ENCODE measurements around the gene NAT8L. TPM values are rescaled to one million over a fixed set of nuclear protein-coding genes. Genes with fewer than 3 reads are reported as not detected.

The NAT8L gene
- total RNA-seq, 3 donors from 2014 or later, result 2.5 to 13.6 (median 2.9) TPM

DNA sequence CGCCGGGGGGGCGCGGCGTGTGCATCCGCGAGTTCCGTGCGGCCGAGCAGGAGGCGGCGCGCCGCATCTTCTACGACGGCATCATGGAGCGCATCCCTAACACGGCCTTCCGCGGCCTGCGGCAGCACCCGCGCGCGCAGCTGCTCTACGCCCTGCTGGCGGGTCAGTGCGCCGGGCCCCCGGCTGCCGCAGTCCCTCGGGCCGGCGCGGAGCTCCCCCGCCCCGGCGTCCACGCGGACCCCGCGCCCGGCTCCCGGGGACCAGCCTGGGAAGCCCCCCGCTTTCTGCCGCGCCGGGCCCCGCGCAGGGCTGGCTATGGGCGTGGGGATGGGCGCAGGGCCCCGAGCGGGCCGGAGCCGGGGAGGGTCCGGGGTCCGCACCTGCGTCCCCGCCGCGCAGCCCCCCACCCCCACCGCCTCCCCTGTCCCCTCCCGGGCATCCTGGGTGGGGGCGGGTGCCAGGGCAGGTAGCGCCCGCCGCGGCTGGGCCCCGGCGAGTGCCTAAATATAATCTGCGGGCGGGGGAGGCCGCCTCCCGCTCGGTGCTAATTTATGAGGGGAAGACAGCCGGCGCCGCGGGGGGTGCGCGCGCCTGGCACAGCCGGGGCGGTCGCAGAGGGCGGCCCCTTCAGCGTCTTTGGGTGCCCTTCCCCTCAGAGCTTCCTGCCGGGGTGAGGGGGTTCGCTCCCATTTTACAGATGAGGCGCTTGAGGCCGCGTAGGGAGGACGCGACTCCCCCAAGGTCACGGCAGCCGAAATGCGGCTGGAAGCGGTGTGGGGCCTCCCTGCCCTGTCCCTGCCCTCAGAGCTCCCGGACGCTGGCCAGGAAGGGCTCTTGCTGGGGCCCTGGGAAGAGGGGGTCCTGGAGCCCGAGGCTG lies 837 bp downstream of the NAT8L start:
- no peak overlapping the region for H3K27ac ChIP-seq
- no peaks in the 10 kb centered on the region for H3K36me3 ChIP-seq
- no peaks in the 10 kb centered on the region for H3K9me3 ChIP-seq
- no peak for DNase-seq (ENCODE audit: low spot score in 2 of 2)
- H3K27me3 ChIP-seq, result peaks cover 16 to 36% of the 10 kb centered on the region in 2 donors
- H3K4me3 ChIP-seq, result peak overlapping the region in 2 of 3 donors; percentile 51 to 70
- H3K4me1 ChIP-seq, result peaks cover 0 to 2% of the 10 kb centered on the region in 2 donors
- TF ChIP-seq POLR2AphosphoS5 (IDR thresholded peaks at IDR 0.05) (no peak), POLR2A (IDR thresholded peaks at IDR 0.05) (no peak)
- TF ChIP-seq, protein P1, sequence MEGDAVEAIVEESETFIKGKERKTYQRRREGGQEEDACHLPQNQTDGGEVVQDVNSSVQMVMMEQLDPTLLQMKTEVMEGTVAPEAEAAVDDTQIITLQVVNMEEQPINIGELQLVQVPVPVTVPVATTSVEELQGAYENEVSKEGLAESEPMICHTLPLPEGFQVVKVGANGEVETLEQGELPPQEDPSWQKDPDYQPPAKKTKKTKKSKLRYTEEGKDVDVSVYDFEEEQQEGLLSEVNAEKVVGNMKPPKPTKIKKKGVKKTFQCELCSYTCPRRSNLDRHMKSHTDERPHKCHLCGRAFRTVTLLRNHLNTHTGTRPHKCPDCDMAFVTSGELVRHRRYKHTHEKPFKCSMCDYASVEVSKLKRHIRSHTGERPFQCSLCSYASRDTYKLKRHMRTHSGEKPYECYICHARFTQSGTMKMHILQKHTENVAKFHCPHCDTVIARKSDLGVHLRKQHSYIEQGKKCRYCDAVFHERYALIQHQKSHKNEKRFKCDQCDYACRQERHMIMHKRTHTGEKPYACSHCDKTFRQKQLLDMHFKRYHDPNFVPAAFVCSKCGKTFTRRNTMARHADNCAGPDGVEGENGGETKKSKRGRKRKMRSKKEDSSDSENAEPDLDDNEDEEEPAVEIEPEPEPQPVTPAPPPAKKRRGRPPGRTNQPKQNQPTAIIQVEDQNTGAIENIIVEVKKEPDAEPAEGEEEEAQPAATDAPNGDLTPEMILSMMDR (IDR thresholded peaks at IDR 0.05), result no peak
- intact Hi-C loops (cut with DNase I; ENCODE audit: low total_unique reads), result no loop called here

DNA sequence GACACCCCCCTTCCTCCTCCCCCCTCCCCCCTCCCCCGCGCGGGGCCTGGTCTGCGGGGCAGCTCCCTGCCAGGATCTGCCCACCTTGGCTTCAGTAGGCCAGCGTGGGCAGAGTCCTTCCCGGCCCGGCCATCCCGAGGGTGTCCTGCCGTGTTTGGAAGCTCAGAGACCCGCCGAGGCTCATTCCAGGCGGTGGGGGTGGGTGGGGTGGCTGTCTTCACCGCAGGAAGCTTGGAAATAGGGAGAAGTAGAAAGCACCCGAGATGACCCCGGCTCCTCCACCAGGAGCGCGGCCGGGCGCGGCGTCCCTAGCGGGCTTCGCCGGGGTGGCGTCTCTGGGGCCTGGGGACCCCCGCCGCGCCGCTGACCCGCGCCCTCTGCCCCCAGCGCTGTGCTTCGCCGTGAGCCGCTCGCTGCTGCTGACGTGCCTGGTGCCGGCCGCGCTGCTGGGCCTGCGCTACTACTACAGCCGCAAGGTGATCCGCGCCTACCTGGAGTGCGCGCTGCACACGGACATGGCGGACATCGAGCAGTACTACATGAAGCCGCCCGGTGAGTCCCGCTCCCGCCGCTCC lies 1.6 kb downstream of the NAT8L start:
- DNase-seq (ENCODE audit: low spot score in 2 of 2), result no peak
- H3K9me3 ChIP-seq, result no peaks in the 10 kb centered on the region
- H3K36me3 ChIP-seq, result no peaks in the 10 kb centered on the region

DNA sequence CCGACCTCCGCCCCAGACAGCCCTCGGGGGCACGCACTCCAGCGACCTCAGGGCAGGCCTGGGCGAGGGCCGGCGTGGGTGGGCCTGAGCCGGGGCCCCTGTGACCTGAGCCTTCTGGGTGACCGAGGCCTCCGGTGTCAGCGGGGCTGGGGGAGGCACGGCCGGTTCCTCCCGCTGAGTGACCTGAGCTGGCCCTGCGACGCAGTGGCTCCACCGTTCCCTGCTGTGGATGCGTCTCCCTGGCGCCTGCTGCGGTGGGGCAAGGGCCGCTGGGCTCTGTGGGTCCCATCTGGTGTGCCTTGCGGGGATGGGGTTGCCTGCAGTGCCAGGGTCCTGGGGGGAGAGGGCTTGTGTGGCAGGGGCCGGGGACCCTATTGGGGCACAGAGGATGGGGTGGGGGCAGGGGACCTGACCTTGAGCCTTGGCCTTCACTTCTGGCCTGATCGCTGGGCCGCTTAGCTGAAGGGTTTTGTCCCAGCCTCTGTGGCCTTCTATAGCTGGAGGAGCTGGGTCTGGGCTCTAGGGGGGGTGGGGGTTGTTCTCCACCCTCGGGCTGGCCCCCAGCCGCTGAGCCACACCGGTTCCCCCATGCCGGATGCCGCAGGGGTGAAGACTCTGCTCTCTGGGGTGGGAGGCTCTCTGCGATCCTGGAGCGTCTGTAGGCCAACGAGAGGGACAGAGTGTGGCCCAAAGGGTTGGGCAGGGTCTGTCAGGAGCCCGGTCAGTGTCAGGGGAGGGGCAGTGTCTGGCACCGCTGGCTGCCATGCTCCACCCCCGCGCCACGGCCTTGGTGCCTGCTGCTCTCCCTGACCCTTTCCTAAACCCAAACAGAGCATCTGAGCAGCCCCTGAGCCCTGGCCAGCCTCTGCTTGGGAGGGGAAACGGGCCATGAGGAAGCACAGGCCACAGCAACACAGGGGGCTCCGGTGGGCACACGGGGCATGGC lies 2.3 kb downstream of the NAT8L start:
- intact Hi-C loops (cut with DNase I; ENCODE audit: low total_unique reads), result no loop called here
- Histone ChIP-seq H3K36me3 (no peaks in the 10 kb centered on the region), H3K27me3 (peaks cover 16 to 36% of the 10 kb centered on the region in 2 donors), H3K9me3 (no peaks in the 10 kb centered on the region), H3K4me3 (peak overlapping the region in 2 of 3 donors; percentile 51 to 70), H3K4me1 (peaks cover 0 to 2% of the 10 kb centered on the region in 2 donors), H3K27ac (no peak overlapping the region)
- no peak for DNase-seq (ENCODE audit: low spot score in 2 of 2)
- TF ChIP-seq, protein P1 (IDR thresholded peaks at IDR 0.05), result no peak
- TF ChIP-seq POLR2AphosphoS5 (IDR thresholded peaks at IDR 0.05), result no peak
- no peak for TF ChIP-seq POLR2A (IDR thresholded peaks at IDR 0.05)

More for the DNA sequence above, 1.6 kb downstream of the NAT8L start:
- Histone ChIP-seq H3K27me3 (peaks cover 16 to 36% of the 10 kb centered on the region in 2 donors), H3K4me1 (peaks cover 0 to 2% of the 10 kb centered on the region in 2 donors), H3K27ac (no peak overlapping the region), H3K4me3 (peak overlapping the region in 2 of 3 donors; percentile 51 to 70)
- intact Hi-C loops (cut with DNase I; ENCODE audit: low total_unique reads), result no loop called here
- no peak for TF ChIP-seq POLR2AphosphoS5 (IDR thresholded peaks at IDR 0.05)
- TF ChIP-seq, protein P1 (IDR thresholded peaks at IDR 0.05), result no peak
- no peak for TF ChIP-seq POLR2A (IDR thresholded peaks at IDR 0.05)

DNA sequence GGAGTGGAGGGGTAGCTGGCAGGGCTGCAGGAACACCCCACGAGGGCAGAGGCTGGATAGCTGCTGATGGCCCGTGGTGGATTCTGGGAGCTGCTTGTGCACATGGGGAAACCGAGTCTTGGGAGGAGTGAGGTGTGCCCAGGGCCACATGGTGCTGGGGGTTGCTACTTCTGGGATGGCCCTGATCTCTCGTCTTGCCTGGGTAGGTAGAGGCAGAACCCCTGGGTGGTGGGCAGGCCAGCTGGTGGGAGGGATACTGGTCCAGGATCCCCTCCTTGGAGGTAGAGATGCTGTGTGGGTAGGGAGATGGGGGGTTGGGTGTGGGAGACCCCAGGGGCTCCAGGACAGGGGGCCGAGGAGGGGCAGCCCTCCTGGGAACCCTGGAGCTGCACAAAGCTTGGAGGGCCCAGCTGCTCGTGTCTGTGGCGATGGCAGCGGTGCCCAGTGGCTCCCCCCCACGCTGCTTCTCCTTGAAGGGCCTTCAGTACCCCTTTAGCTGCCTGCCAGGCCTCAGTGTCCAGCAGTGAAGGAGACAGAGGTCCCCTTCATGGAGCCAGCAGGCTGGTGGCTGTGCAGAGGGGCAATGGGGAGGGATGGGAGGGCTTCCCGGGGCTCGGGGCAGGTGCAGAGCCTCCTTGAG lies 3.2 kb downstream of the NAT8L start:
- no peaks in the 10 kb centered on the region for H3K9me3 ChIP-seq
- H3K4me1 ChIP-seq, result peaks cover 0 to 2% of the 10 kb centered on the region in 2 donors
- peaks cover 16 to 36% of the 10 kb centered on the region in 2 donors for H3K27me3 ChIP-seq
- intact Hi-C loops (cut with DNase I; ENCODE audit: low total_unique reads), result no loop called here
- no peak for DNase-seq (ENCODE audit: low spot score in 2 of 2)
- no peak overlapping the region for H3K27ac ChIP-seq
- no peaks in the 10 kb centered on the region for H3K36me3 ChIP-seq
- TF ChIP-seq POLR2A (IDR thresholded peaks at IDR 0.05) (no peak), POLR2AphosphoS5 (IDR thresholded peaks at IDR 0.05) (no peak)
- TF ChIP-seq, protein P1 (IDR thresholded peaks at IDR 0.05), result no peak
- no peak overlapping the region for H3K4me3 ChIP-seq

All from breast epithelium (tissue), 4 donors.